H1 (cell line): ENCODE measurements around the gene KDF1. TPM values are rescaled to one million over a fixed set of nuclear protein-coding genes. Genes with fewer than 3 reads are reported as not detected.

Experiments
- BRCA1 ChIP-seq: IDR thresholded peaks from 2 replicates; pipeline ENCODE4 v1.6.1; 2012; ENCODE audit warnings: low read depth, low read length, improper control_type of control experiment
- CHD7 ChIP-seq: fragments of 300-600 bp; sonication (generic); IDR thresholded peaks from 2 replicates; pipeline ENCODE4 v1.7.1; 2012; ENCODE audit warnings: low read length, moderate library complexity, mild to moderate bottlenecking, inconsistent platforms; ENCODE audit not compliant: insufficient replicate concordance
- E2F6 ChIP-seq: IDR thresholded peaks from 2 replicates; pipeline ENCODE4 v1.6.1; 2012; ENCODE audit warnings: inconsistent platforms
- EGR1 ChIP-seq: IDR thresholded peaks from 2 replicates; pipeline ENCODE4 v1.6.1; 2011; ENCODE audit warnings: low read depth, low read length, borderline replicate concordance
- KDM1A ChIP-seq: fragments of 200-600, 300-600 bp; sonication (generic); IDR thresholded peaks from 2 replicates; pipeline ENCODE4 v1.7.1; 2016; ENCODE audit warnings: mild to moderate bottlenecking, low read length, borderline replicate concordance
- POLR2AphosphoS5 ChIP-seq: IDR thresholded peaks from 2 replicates; pipeline ENCODE4 v1.6.1; 2011; ENCODE audit warnings: low read depth, low read length
- RFX5 ChIP-seq: IDR thresholded peaks from 2 replicates; pipeline ENCODE4 v1.6.1; 2011; ENCODE audit warnings: low read depth, low read length, improper control_type of control experiment, borderline replicate concordance
- SP4 ChIP-seq: IDR thresholded peaks from 2 replicates; pipeline ENCODE4 v1.6.1; 2012; ENCODE audit warnings: low read length, inconsistent platforms
- TBP ChIP-seq: IDR thresholded peaks from 2 replicates; pipeline ENCODE4 v1.6.1; 2011; ENCODE audit warnings: low read depth, low read length, improper control_type of control experiment
- TCF12 ChIP-seq: IDR thresholded peaks from 2 replicates; pipeline ENCODE4 v1.6.1; 2011; ENCODE audit warnings: low read depth, mild to moderate bottlenecking, low read length
- polyA plus RNA-seq, 7 experiments: library from polyadenylated mRNA; depleted of rRNA in 3 of 7; stranded (reverse) in 5 of 7; unstranded in 2 of 7; fragments of >200 nt in 5 of 7; fragments of 200-250 nt in 2 of 7; gene quantifications; 1 replicate in 5 of 7; 2 replicates in 1 of 7; 4 replicates in 1 of 7; pipeline versions ENCODE4 v1.2.1 to v1.2.3, GENCODE V29; 2011 to 2013; ENCODE audit warnings: missing spikeins in 2 of 7, mixed read lengths in 2 of 7
- total RNA-seq: library from RNA; stranded (reverse); fragmentation: NEBNext Ultra II Directional; extraction: Animal tissue kit (Norgen Biotek cat#: 25700); gene quantifications from 2 replicates; pipeline ENCODE4 v1.2.1, GENCODE V29; 2021

Gene KDF1
- total and polyA plus RNA-seq, 2 of the 8 experiments (the other 6 are each of a cell fraction or from before 2014, with no cell fraction given), result 16.9 to 37.5 TPM

GRCh38 chr1:26907071-26907917 lies 53.0 kb downstream of the KDF1 start (continued):
- TF ChIP-seq CHD7, result no peak
- TF ChIP-seq TCF12, result no peak
- TF ChIP-seq E2F6, result no peak
- no peak for TF ChIP-seq EGR1
- no peak for TF ChIP-seq POLR2AphosphoS5
- no peak for TF ChIP-seq BRCA1
- no peak for TF ChIP-seq KDM1A
- TF ChIP-seq SP4, result no peak
- TF ChIP-seq RFX5, result no peak
- TF ChIP-seq TBP, result no peak
